GM12878 (cell line): ENCODE data around the gene CNIH2. TPM values are rescaled to one million over a fixed set of nuclear protein-coding genes. Genes with fewer than 3 reads are reported as not detected.

Source experiments
- ATAC-seq: fragments of 200-7000 bp; cut with Tn5 transposase; 3 replicates; pipeline ENCODE4 v1.9.1; 2020; ENCODE audit warnings: mild to moderate bottlenecking, moderate library complexity
- BruUV-seq: library from RNA; stranded (reverse); fragments of 400-500 nt; replicated peaks from 2 replicates; lab custom pipeline; 2021; lab: Mats Ljungman, UMichigan
- CTCF ChIA-PET: fragments of 300-600 bp; sonication (Branson Sonifier 250); formaldehyde crosslinking; extraction: SDS; loops from one replicate; lab custom pipeline; 2021; ENCODE audit warnings: inconsistent platforms; lab: Yijun Ruan, JAX
- POLR2A ChIA-PET: fragments of 350-600 bp; formaldehyde crosslinking; extraction: SDS; loops from one replicate; lab custom pipeline; 2021; ENCODE audit warnings: inconsistent platforms; lab: Charles Lee
- RAD21 ChIA-PET: fragments of 300-600 bp; sonication (Branson Sonifier 250); formaldehyde crosslinking; loops from one replicate; lab custom pipeline; 2023; ENCODE audit warnings: antibody characterized with exemption; ENCODE audit not compliant: unreplicated experiment; lab: Charles Lee
- SMC1A ChIA-PET: fragments of 300-600 bp; sonication (Branson Sonifier 250); formaldehyde crosslinking; loops from one replicate; lab custom pipeline; 2023; ENCODE audit not compliant: unreplicated experiment, uncharacterized antibody; lab: Charles Lee
- DNase-seq: peaks from one replicate; pipeline ENCODE4 v3.0.0-alpha.2; 2011; ENCODE audit warnings: low read depth, low spot score
- FAIRE-seq: peaks from 3 replicates; lab custom pipeline; 2011; peaks lifted over from hg19 to GRCh38; lab: Jason Lieb, UNC
- H2AFZ ChIP-seq: 2 replicates; pipeline ENCODE4 v1.6.0; 2011; ENCODE audit warnings: low read depth, low read length, control low read depth; ENCODE audit not compliant: control insufficient read depth
- H3K27ac ChIP-seq: 2 replicates; pipeline ENCODE4 v1.5.1; 2011; ENCODE audit warnings: control low read depth; ENCODE audit not compliant: control insufficient read depth, insufficient read depth
- H3K27me3 ChIP-seq, 2 experiments: replicated peaks in 1 of 2; 2 replicates each; pipeline versions ENCODE4 v1.6.0 to v1.6.1; 2011; ENCODE audit warnings: low read length in 1 of 2; ENCODE audit not compliant: control insufficient read depth in 2 of 2, insufficient read depth in 2 of 2
- H3K36me3 ChIP-seq, 2 experiments: 2 replicates each; pipeline ENCODE4 v1.5.1; 2011; ENCODE audit warnings: low read length in 1 of 2; ENCODE audit not compliant: control insufficient read depth in 2 of 2, insufficient read depth in 2 of 2
- H3K4me1 ChIP-seq: 2 replicates; pipeline ENCODE4 v1.6.1; 2011; ENCODE audit warnings: mild to moderate bottlenecking, low read length, moderate library complexity, mixed read lengths; ENCODE audit not compliant: control insufficient read depth, insufficient read depth
- H3K4me2 ChIP-seq: 2 replicates; pipeline ENCODE4 v1.6.0; 2011; ENCODE audit warnings: control low read depth; ENCODE audit not compliant: control insufficient read depth, insufficient read depth
- H3K4me3 ChIP-seq: fragments of 200-600 bp; sonication (generic); 2 replicates; pipeline ENCODE4 v1.5.1; 2016
- H3K79me2 ChIP-seq: 2 replicates; pipeline ENCODE4 v1.6.0; 2011; ENCODE audit warnings: low read length; ENCODE audit not compliant: control insufficient read depth, insufficient read depth
- H3K9ac ChIP-seq: 2 replicates; pipeline ENCODE4 v1.8.0; 2011; ENCODE audit warnings: low read length, control low read depth, mixed read lengths; ENCODE audit not compliant: control insufficient read depth, insufficient read depth
- H3K9me3 ChIP-seq: replicated peaks from 3 replicates; pipeline ENCODE4 v1.5.1; 2011; ENCODE audit warnings: mild to moderate bottlenecking, low read length; ENCODE audit not compliant: control insufficient read depth, insufficient read depth
- H4K20me1 ChIP-seq: 2 replicates; pipeline ENCODE4 v1.6.0; 2011; ENCODE audit not compliant: control insufficient read depth, insufficient read depth
- CHD4 ChIP-seq: fragments of 200-600 bp; sonication (generic); IDR thresholded peaks from 2 replicates; pipeline ENCODE4 v1.6.1; 2016; ENCODE audit warnings: mild to moderate bottlenecking
- FOXK2 ChIP-seq: fragments of 450-650 bp; IDR thresholded peaks from 2 replicates; pipeline ENCODE4 v1.6.1; 2017; ENCODE audit warnings: mild to moderate bottlenecking, moderate library complexity
- HCFC1 ChIP-seq: fragments of 150-350 bp; IDR thresholded peaks from 2 replicates; pipeline ENCODE4 v1.6.1; 2014; ENCODE audit warnings: low read length
- MEF2A ChIP-seq: IDR thresholded peaks from 2 replicates; pipeline ENCODE4 v1.6.1; 2011; ENCODE audit warnings: low read depth, mild to moderate bottlenecking, low read length, moderate library complexity; ENCODE audit not compliant: insufficient read depth
- MEF2B ChIP-seq: fragments of 450-650 bp; IDR thresholded peaks from 2 replicates; pipeline ENCODE4 v1.6.1; 2018; ENCODE audit warnings: mild to moderate bottlenecking, moderate library complexity; ENCODE audit not compliant: partially characterized antibody, poor library complexity, severe bottlenecking
- NBN ChIP-seq: fragments of 450-650 bp; IDR thresholded peaks from 2 replicates; pipeline ENCODE4 v1.6.1; 2016
- NFIC ChIP-seq: IDR thresholded peaks from 2 replicates; pipeline ENCODE4 v1.6.1; 2012; ENCODE audit warnings: low read depth, mild to moderate bottlenecking, inconsistent platforms, low read length, moderate library complexity
- NRF1 ChIP-seq: conservative IDR thresholded peaks from 2 replicates; pipeline ENCODE4 v1.6.1; 2011; ENCODE audit warnings: mild to moderate bottlenecking, low read depth, low read length, improper control_type of control experiment
- PBX3 ChIP-seq: IDR thresholded peaks from 2 replicates; pipeline ENCODE4 v1.6.1; 2011; ENCODE audit warnings: mild to moderate bottlenecking, low read depth, low read length, moderate library complexity; ENCODE audit not compliant: insufficient replicate concordance
- POLR2A ChIP-seq: IDR thresholded peaks from 2 replicates; pipeline ENCODE4 v1.6.1; 2011; ENCODE audit warnings: low read depth, mild to moderate bottlenecking, low read length
- RFX5 ChIP-seq: IDR thresholded peaks from 2 replicates; pipeline ENCODE4 v1.6.1; 2011; ENCODE audit warnings: low read depth, low read length, improper control_type of control experiment
- SMAD5 ChIP-seq: IDR thresholded peaks from 2 replicates; pipeline ENCODE4 v1.6.1; 2016; ENCODE audit warnings: antibody characterized with exemption, low read depth
- ZBED1 ChIP-seq: IDR thresholded peaks from 2 replicates; pipeline ENCODE4 v1.6.1; 2016; ENCODE audit warnings: borderline replicate concordance
- ZNF217 ChIP-seq: fragments of 450-650 bp; IDR thresholded peaks from 2 replicates; pipeline ENCODE4 v1.6.1; 2017; ENCODE audit warnings: antibody characterized with exemption, mild to moderate bottlenecking
- WGBS: methylation state at CpG from one replicate; pipeline ENCODE4 v1.1.6; 2016; ENCODE audit warnings: low lambda C conversion rate; ENCODE audit not compliant: insufficient replicate concordance, insufficient coverage; ENCODE audit errors: missing lambda C conversion rate; 5-methylcytosine and 5-hydroxymethylcytosine counted together
- in situ Hi-C: fragments of 300-500 bp; cut with MboI; formaldehyde crosslinking; loops from 9 replicates; pipeline ENCODE4 v1.14.3; 2018; ENCODE audit warnings: mixed read lengths
- intact Hi-C: fragments of 100-400 bp; cut with micrococcal nuclease; formaldehyde crosslinking; loops from one replicate; pipeline ENCODE4 v1.14.2; 2022; ENCODE audit not compliant: unreplicated experiment
- polyA plus RNA-seq, 11 experiments: library from polyadenylated mRNA; depleted of rRNA in 4 of 11; unstranded in 6 of 11; stranded (reverse) in 5 of 11; fragments of >200 nt; fragmentation: Nextera tagmentation in 4 of 11; fragmentation: Illumina TruSeq in 1 of 11; extraction: Ambion mirVana in 4 of 11; extraction: Trizol in 1 of 11; gene quantifications; 1 replicate in 1 of 11; 2 replicates in 10 of 11; pipeline versions ENCODE4 v1.2.1 to v1.2.3, GENCODE V29; 2011 to 2016; ENCODE audit warnings: inconsistent platforms in 2 of 11, missing spikeins in 2 of 11, low read depth in 1 of 11
- total RNA-seq, 4 experiments: library from RNA; depleted of rRNA in 3 of 4; stranded (reverse); fragments of >200 nt in 3 of 4; fragmentation: Illumina TruSeq in 1 of 4; extraction: Trizol in 1 of 4; gene quantifications; 2 replicates each; pipeline versions ENCODE4 v1.2.1 to v1.2.3, GENCODE V29; 2013 to 2021
- TF ChIP-seq, protein P1 (sequence below): fragments of 450-650 bp; IDR thresholded peaks from 2 replicates; pipeline ENCODE4 v1.6.1; 2016; ENCODE audit warnings: mild to moderate bottlenecking
- TF ChIP-seq, protein P2 (sequence below), 3 experiments: IDR thresholded peaks in 2 of 3; conservative IDR thresholded peaks in 1 of 3; 2 replicates each; pipeline ENCODE4 v1.5.1; 2011; ENCODE audit warnings: low read depth in 3 of 3, low read length in 3 of 3, mild to moderate bottlenecking in 3 of 3, control low read depth in 2 of 3, moderate library complexity in 2 of 3, inconsistent platforms in 1 of 3, mixed read lengths in 1 of 3; ENCODE audit not compliant: control insufficient read depth in 2 of 3, insufficient read depth in 1 of 3; ENCODE audit errors: extremely low read depth in 1 of 3
- TF ChIP-seq, protein P3 (sequence below): fragments of 450-650 bp; IDR thresholded peaks from 2 replicates; pipeline ENCODE4 v1.6.1; 2017; ENCODE audit warnings: mild to moderate bottlenecking, moderate library complexity

The CNIH2 gene
- total and polyA plus RNA-seq, 10 of the 15 experiments (the other 5 are each of a cell fraction or from before 2014, with no cell fraction given) = 0.07 to 1.3 (median 0.68) TPM; not detected in 2

GRCh38 chr11:66275396-66275795 lies 2.6 kb upstream of the CNIH2 start:
- TF ChIP-seq, protein P1, sequence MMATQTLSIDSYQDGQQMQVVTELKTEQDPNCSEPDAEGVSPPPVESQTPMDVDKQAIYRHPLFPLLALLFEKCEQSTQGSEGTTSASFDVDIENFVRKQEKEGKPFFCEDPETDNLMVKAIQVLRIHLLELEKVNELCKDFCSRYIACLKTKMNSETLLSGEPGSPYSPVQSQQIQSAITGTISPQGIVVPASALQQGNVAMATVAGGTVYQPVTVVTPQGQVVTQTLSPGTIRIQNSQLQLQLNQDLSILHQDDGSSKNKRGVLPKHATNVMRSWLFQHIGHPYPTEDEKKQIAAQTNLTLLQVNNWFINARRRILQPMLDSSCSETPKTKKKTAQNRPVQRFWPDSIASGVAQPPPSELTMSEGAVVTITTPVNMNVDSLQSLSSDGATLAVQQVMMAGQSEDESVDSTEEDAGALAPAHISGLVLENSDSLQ = no peak
- no peak for TF ChIP-seq HCFC1
- TF ChIP-seq NBN = no peak
- TF ChIP-seq RFX5 = no peak
- TF ChIP-seq NRF1 = no peak
- no peak for TF ChIP-seq NFIC
- no peak for TF ChIP-seq PBX3
- TF ChIP-seq, protein P2, sequence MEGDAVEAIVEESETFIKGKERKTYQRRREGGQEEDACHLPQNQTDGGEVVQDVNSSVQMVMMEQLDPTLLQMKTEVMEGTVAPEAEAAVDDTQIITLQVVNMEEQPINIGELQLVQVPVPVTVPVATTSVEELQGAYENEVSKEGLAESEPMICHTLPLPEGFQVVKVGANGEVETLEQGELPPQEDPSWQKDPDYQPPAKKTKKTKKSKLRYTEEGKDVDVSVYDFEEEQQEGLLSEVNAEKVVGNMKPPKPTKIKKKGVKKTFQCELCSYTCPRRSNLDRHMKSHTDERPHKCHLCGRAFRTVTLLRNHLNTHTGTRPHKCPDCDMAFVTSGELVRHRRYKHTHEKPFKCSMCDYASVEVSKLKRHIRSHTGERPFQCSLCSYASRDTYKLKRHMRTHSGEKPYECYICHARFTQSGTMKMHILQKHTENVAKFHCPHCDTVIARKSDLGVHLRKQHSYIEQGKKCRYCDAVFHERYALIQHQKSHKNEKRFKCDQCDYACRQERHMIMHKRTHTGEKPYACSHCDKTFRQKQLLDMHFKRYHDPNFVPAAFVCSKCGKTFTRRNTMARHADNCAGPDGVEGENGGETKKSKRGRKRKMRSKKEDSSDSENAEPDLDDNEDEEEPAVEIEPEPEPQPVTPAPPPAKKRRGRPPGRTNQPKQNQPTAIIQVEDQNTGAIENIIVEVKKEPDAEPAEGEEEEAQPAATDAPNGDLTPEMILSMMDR (IDR thresholded peaks at IDR 0.05 in 2 of 3, conservative IDR thresholded peaks at IDR 0.05 in 1 of 3; ENCODE audit: control insufficient read depth in 2 of 3, extremely low read depth in 1 of 3, insufficient read depth in 1 of 3, low read depth in 3 of 3, low read length in 3 of 3) = no peak
- no peak for TF ChIP-seq MEF2B
- TF ChIP-seq POLR2A = no peak
- TF ChIP-seq FOXK2 = no peak
- no peak for TF ChIP-seq MEF2A
- no peak for TF ChIP-seq ZBED1
- no peak for TF ChIP-seq CHD4
- TF ChIP-seq SMAD5 = no peak
- no peak for TF ChIP-seq ZNF217
- TF ChIP-seq, protein P3, sequence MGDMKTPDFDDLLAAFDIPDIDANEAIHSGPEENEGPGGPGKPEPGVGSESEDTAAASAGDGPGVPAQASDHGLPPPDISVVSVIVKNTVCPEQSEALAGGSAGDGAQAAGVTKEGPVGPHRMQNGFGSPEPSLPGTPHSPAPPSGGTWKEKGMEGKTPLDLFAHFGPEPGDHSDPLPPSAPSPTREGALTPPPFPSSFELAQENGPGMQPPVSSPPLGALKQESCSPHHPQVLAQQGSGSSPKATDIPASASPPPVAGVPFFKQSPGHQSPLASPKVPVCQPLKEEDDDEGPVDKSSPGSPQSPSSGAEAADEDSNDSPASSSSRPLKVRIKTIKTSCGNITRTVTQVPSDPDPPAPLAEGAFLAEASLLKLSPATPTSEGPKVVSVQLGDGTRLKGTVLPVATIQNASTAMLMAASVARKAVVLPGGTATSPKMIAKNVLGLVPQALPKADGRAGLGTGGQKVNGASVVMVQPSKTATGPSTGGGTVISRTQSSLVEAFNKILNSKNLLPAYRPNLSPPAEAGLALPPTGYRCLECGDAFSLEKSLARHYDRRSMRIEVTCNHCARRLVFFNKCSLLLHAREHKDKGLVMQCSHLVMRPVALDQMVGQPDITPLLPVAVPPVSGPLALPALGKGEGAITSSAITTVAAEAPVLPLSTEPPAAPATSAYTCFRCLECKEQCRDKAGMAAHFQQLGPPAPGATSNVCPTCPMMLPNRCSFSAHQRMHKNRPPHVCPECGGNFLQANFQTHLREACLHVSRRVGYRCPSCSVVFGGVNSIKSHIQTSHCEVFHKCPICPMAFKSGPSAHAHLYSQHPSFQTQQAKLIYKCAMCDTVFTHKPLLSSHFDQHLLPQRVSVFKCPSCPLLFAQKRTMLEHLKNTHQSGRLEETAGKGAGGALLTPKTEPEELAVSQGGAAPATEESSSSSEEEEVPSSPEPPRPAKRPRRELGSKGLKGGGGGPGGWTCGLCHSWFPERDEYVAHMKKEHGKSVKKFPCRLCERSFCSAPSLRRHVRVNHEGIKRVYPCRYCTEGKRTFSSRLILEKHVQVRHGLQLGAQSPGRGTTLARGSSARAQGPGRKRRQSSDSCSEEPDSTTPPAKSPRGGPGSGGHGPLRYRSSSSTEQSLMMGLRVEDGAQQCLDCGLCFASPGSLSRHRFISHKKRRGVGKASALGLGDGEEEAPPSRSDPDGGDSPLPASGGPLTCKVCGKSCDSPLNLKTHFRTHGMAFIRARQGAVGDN = no peak
- in situ Hi-C loops (no loop called here), intact Hi-C loops (no loop called here)
- no peak overlapping the region for H3K9ac ChIP-seq
- no peak overlapping the region for H2AFZ ChIP-seq
- BruUV-seq = no TSS peak
- H3K79me2 ChIP-seq = peaks cover 8% of the 10 kb centered on the region
- CTCF ChIA-PET = no interaction called here
- peaks cover 5% of the 10 kb centered on the region for H3K4me1 ChIP-seq
- H4K20me1 ChIP-seq = no peaks in the 10 kb centered on the region
- H3K9me3 ChIP-seq = no peaks in the 10 kb centered on the region
- SMC1A ChIA-PET = no interaction called here
- ATAC-seq (no peak), DNase-seq (no peak), FAIRE-seq (no peak)
- WGBS = 93% methylated on average over 8 of the region's 8 CpGs
- peaks cover 20 to 32% of the 10 kb centered on the region in 2 experiments for H3K36me3 ChIP-seq
- no peak overlapping the region for H3K4me2 ChIP-seq
- RAD21 ChIA-PET = no interaction called here
- no peak overlapping the region for H3K27ac ChIP-seq
- no peaks in the 10 kb centered on the region for H3K27me3 ChIP-seq
- POLR2A ChIA-PET = no interaction called here
- no peak overlapping the region for H3K4me3 ChIP-seq
